Lung (tissue), 12 donors: ENCODE results near the gene CLEC2B. TPM values are rescaled to one million over a fixed set of nuclear protein-coding genes. Genes with fewer than 3 reads are reported as not detected.

Experiments used
- ATAC-seq: fragments of 200-7000 bp; cut with Tn5 transposase; one replicate; pipeline ENCODE4 v1.9.1; 2020; ENCODE audit warnings: moderate number of reproducible peaks; ENCODE audit not compliant: insufficient read depth, low FRiP score
- DNase-seq, 3 donors: peaks; one replicate each; pipeline ENCODE4 v3.0.0-alpha.2; 2013 to 2017
- H3K27ac ChIP-seq, 2 donors: one replicate each; pipeline ENCODE4 v1.5.1; 2013; ENCODE audit warnings: mild to moderate bottlenecking in 2 of 2, moderate library complexity in 2 of 2, control low read depth in 1 of 2, inconsistent platforms in 1 of 2, low read depth in 1 of 2, low read length in 1 of 2
- H3K27me3 ChIP-seq, 3 donors: one replicate each; pipeline ENCODE4 v1.5.1; 2013; ENCODE audit warnings: low read length in 2 of 3; ENCODE audit not compliant: control insufficient read depth in 3 of 3, insufficient read depth in 3 of 3
- H3K36me3 ChIP-seq, 4 donors: one replicate each; pipeline ENCODE4 v1.5.1; 2013; ENCODE audit warnings: low read length in 4 of 4, mild to moderate bottlenecking in 1 of 4, moderate library complexity in 1 of 4; ENCODE audit not compliant: control insufficient read depth in 4 of 4, insufficient read depth in 4 of 4
- H3K4me1 ChIP-seq, 5 donors: one replicate each; pipeline ENCODE4 v1.5.1; 2013; ENCODE audit warnings: low read length in 5 of 5, mild to moderate bottlenecking in 2 of 5, moderate library complexity in 1 of 5; ENCODE audit not compliant: control insufficient read depth in 5 of 5, insufficient read depth in 5 of 5
- H3K4me3 ChIP-seq: one replicate; pipeline ENCODE4 v1.5.1; 2013; ENCODE audit warnings: mild to moderate bottlenecking, control low read depth, moderate library complexity
- H3K9ac ChIP-seq, 2 donors: one replicate each; pipeline ENCODE4 v1.5.1; 2013; ENCODE audit warnings: low read length in 2 of 2, control low read depth in 1 of 2; ENCODE audit not compliant: insufficient read depth in 1 of 2
- H3K9me3 ChIP-seq, 4 donors: one replicate each; pipeline ENCODE4 v1.5.1; 2013; ENCODE audit warnings: low read length in 3 of 4, mild to moderate bottlenecking in 1 of 4, moderate library complexity in 1 of 4; ENCODE audit not compliant: control insufficient read depth in 4 of 4, insufficient read depth in 3 of 4
- CTCF ChIP-seq: IDR thresholded peaks from 2 replicates; pipeline ENCODE4 v1.5.1; 2012; ENCODE audit warnings: mild to moderate bottlenecking; ENCODE audit errors: control extremely low read depth, extremely low read depth
- WGBS, 2 donors: extraction: QIAGEN DNeasy Blood & Tissue Kit; methylation state at CpG; one replicate each; pipeline ENCODE4 v1.1.7; 2013; 5-methylcytosine and 5-hydroxymethylcytosine counted together
- polyA plus RNA-seq, 2 donors: library from polyadenylated mRNA; stranded (reverse); fragments of 200-250 nt; gene quantifications; one replicate each; pipeline ENCODE4 v1.2.1, GENCODE V29; 2013
- total RNA-seq, 2 donors: library from RNA; depleted of rRNA in 1 of 2; stranded (reverse); fragments of >200 nt in 1 of 2; gene quantifications; one replicate each; pipeline ENCODE4 v1.2.1, GENCODE V29; 2014 to 2021
- donor health status: control.
- donor health status: control.
- donor health status: Bipolar disorder and iron deficiency.
- donor health status: healthy.
- donor health status: DM: yes; HTN: yes; CAD: no.

Gene CLEC2B
- total and polyA plus RNA-seq, 4 donors: 14.1 to 70.1 (median 18.0) TPM

DNA sequence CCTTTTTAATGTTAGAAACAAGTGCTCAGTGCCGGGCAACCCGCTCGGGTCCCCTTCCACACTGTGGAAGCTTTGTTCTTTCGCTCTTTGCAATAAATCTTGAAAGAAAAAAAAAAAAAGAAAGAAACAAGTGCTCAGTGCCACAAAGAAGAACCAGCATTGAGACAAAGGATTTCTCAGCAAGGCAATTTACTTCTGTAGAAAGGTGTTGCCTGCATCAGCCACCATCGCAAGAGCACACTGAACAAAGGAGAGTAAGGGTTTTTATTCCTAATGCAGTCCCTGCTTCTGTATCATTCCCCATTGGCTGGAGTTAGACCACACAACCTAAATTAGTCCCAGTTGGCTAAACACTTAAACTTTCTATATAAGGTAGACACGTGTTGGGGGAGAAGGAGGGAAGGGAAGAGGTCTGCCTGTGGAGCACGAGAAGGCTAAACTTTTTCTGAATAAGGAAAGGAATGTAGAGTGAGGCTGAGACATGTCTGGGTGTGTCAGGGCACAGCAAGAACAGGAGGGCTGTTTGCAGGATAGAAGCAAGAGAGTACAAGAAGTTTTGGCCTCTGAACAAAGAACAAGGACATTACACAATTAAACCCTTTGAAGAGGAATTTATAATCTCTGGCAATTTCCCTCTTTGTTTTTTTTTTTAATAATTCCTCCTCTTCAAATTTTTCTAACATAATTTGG lies 33.5 kb upstream of the CLEC2B start:
- H3K27ac ChIP-seq: no peak overlapping the region
- 94 to 96% methylated on average over 7 of the region's 7 CpGs for WGBS, 2 donors
- no peak for DNase-seq
- no peaks in the 10 kb centered on the region for H3K4me1 ChIP-seq
- ATAC-seq: no peak
- no peak overlapping the region for H3K4me3 ChIP-seq
- H3K27me3 ChIP-seq: no peaks in the 10 kb centered on the region
- H3K9ac ChIP-seq: no peak overlapping the region
- peaks cover 0 to 4% (median 0%) of the 10 kb centered on the region in 4 donors for H3K9me3 ChIP-seq
- no peak for TF ChIP-seq CTCF
- H3K36me3 ChIP-seq: no peaks in the 10 kb centered on the region

DNA sequence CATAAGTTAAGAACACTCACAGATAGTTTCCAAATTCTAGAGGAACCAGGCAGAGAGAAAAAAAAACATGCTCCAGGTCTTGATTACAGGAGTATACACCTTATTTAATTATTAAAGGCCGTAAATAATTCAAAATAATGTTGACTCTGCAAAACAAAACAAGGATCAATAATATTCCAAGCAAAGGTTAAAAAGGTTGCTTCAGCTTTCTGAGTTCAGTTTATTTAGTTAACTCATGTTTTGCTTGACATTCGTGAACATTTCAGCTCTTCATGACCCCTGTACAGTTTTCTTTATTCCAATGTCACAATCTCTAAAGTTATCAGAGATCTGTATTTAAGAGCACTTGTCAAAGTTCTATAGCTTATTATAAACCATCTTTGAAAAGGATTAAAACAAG lies 31.8 kb upstream of the CLEC2B start:
- Histone ChIP-seq H3K27me3 (no peaks in the 10 kb centered on the region), H3K9me3 (peaks cover 0 to 4% (median 0%) of the 10 kb centered on the region in 4 donors), H3K36me3 (no peaks in the 10 kb centered on the region), H3K4me1 (no peaks in the 10 kb centered on the region), H3K4me3 (no peak overlapping the region), H3K27ac (no peak overlapping the region), H3K9ac (no peak overlapping the region)
- ATAC-seq (no peak), DNase-seq (no peak)
- 77 to 79% methylated on average over 2 of the region's 2 CpGs for WGBS, 2 donors
- TF ChIP-seq CTCF: no peak

DNA sequence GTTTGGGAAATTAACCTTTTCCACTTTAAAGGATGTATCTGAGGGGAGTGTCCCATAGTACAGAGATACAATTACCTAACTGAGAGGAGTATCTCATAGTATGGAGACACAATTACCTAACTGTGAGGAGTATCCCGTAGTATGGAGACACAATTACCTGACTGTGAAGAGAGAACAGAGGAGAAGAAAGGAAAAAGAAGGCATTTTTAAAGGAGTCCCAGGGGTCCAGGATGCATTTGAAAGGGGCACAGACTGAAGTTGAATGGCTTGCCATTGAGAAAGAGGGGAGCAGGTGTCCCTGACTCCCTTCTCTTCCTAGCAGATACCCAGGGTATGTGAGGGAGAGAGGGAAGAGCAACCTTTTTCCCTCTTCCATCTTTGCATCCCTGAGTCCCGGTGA lies 30.1 kb upstream of the CLEC2B start:
- no peaks in the 10 kb centered on the region for H3K36me3 ChIP-seq
- TF ChIP-seq CTCF: no peak
- no peak overlapping the region for H3K9ac ChIP-seq
- no peaks in the 10 kb centered on the region for H3K27me3 ChIP-seq
- H3K9me3 ChIP-seq: peaks cover 0 to 4% (median 0%) of the 10 kb centered on the region in 4 donors
- ATAC-seq: no peak
- no peak overlapping the region for H3K4me3 ChIP-seq
- no peak for DNase-seq
- H3K4me1 ChIP-seq: no peaks in the 10 kb centered on the region
- no peak overlapping the region for H3K27ac ChIP-seq
- WGBS, 2 donors: 95% methylated on average over 2 of the region's 2 CpGs

GRCh38 chr12:9897535-9897934 lies 28.4 kb upstream of the CLEC2B start:
- Histone ChIP-seq H3K36me3 (no peaks in the 10 kb centered on the region), H3K9me3 (peaks cover 0 to under 1% (median 0%) of the 10 kb centered on the region in 4 donors), H3K9ac (no peak overlapping the region), H3K4me3 (no peak overlapping the region), H3K27ac (no peak overlapping the region), H3K4me1 (no peaks in the 10 kb centered on the region), H3K27me3 (no peaks in the 10 kb centered on the region)
- TF ChIP-seq CTCF: no peak
- 82 to 86% methylated on average over 6 of the region's 6 CpGs for WGBS, 2 donors
- ATAC-seq: no peak
- no peak for DNase-seq
